AG10803 (cell line): Measurements from ENCODE around the gene PACS2.

Source experiments
- DNase-seq: peaks from one replicate; pipeline ENCODE4 v3.0.0; 2010; ENCODE audit warnings: low read depth
- H3K4me3 ChIP-seq: 2 replicates; pipeline ENCODE4 v1.5.1; 2011; ENCODE audit warnings: mild to moderate bottlenecking, low read length, control low read depth
- TF ChIP-seq, protein P1 (sequence below): conservative IDR thresholded peaks from 2 replicates; pipeline ENCODE4 v1.5.1; 2011; ENCODE audit warnings: mild to moderate bottlenecking, low read length, control low read depth, inconsistent platforms

PACS2 gene

DNA sequence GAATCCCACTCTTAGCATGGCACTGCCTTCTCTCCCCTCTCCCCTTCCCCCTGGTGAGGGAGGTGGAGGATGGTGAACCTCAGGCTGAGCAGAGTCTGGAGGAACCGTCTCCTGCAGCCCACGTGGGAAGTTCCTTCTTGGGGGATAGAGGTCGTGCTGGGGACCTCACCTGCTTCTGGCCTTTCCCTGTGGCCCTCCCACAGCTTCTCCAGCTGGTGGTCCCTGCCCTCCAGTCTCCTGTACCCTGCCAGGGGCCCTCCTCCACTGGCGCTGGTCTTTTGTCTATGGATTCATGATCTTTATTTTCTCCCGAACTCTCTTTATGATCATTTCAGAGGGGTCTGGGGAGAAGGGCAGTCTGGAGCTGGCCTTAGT, 96.1 kb downstream of the PACS2 start:
- DNase-seq, result no peak
- no peak overlapping the region for H3K4me3 ChIP-seq
- TF ChIP-seq, protein P1, sequence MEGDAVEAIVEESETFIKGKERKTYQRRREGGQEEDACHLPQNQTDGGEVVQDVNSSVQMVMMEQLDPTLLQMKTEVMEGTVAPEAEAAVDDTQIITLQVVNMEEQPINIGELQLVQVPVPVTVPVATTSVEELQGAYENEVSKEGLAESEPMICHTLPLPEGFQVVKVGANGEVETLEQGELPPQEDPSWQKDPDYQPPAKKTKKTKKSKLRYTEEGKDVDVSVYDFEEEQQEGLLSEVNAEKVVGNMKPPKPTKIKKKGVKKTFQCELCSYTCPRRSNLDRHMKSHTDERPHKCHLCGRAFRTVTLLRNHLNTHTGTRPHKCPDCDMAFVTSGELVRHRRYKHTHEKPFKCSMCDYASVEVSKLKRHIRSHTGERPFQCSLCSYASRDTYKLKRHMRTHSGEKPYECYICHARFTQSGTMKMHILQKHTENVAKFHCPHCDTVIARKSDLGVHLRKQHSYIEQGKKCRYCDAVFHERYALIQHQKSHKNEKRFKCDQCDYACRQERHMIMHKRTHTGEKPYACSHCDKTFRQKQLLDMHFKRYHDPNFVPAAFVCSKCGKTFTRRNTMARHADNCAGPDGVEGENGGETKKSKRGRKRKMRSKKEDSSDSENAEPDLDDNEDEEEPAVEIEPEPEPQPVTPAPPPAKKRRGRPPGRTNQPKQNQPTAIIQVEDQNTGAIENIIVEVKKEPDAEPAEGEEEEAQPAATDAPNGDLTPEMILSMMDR, result no peak

DNA sequence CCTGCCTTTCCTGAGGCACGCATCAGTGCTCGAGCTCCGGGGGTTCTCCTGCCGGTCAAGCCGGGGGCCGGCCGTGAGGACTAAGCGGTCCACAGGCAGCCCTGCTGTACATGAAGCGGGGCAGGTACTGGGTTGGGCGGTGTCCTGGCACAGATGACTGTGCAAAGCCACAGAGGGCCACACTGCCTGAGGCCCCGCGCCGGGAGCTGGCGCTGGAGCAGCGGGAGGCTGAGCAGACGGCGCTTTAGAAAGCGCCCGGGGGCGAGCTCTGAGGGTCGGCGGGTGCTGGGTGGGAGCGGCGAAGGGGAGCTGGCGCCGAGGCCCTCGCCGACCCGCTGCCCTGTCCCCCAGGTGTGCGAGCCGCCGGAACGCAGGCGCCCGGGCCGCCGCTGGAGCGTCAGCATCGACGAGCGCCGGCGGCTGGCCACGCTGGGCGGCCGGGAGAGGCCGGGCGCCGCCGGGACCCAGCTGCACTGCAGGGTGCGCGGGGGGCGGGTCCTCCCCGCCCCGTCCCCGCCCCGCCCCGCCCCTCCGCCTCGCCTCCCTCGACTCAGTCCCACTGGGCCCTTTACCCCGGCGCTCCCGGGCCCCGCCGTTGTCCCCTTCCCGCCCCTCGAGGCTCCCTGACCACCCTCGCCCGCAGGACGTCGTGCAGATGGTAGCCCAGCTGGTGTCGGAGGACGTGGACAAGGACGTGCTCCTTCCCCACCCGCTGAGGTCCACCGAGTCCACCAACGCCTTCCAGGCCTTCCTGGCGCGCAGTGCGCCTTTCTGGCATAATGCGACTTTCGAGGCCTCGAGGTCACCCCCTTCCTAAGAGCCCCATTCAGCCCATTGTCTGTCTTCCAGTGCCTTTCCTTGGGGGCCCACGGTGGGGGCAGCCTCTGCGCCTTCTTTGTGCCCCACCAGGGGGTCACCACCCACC, 96.7 kb downstream of the PACS2 start:
- TF ChIP-seq, protein P1, result no peak
- H3K4me3 ChIP-seq, result peak overlapping the region; percentile 47
- DNase-seq, result peak; percentile 24

DNA sequence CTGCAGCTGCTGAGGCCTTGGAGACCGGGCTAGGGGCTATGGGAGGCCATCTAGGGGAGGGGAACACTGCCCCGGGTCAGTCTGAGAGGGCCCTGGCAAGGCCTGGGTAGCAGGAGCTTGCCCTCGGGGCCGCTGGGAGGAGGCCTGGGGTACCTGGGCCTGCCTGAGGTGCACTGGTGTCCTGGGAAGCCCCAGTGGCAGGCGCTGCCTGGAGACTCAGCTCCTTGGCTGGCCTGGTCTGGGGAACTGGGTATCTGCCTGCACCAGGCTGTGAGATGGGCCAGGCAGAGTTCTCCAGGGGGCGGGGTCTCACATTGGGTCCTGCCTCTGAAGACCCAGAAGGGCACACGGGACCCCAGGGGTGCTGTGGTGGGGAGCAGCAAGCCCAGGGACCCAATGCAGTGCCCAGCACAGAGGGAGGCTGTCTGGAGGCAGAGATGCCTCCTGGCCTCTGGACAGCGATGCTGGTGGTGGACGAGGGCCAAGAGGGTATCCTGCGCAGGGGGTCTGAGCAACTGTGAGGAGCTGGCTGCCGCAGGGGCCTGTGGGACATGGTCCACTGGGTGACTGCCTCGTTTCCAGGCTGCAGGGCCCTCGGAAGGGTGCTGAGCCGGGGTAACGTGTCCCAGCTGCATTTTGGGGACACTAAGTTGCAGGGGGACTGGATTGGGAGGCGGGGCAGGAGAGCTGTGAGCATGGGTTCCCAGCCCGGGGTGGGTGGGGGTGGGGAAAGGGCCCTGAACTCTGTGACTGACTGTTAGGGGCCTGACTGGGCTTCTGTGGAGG, 97.6 kb downstream of the PACS2 start:
- TF ChIP-seq, protein P1, result no peak
- DNase-seq, result no peak
- no peak overlapping the region for H3K4me3 ChIP-seq

DNA sequence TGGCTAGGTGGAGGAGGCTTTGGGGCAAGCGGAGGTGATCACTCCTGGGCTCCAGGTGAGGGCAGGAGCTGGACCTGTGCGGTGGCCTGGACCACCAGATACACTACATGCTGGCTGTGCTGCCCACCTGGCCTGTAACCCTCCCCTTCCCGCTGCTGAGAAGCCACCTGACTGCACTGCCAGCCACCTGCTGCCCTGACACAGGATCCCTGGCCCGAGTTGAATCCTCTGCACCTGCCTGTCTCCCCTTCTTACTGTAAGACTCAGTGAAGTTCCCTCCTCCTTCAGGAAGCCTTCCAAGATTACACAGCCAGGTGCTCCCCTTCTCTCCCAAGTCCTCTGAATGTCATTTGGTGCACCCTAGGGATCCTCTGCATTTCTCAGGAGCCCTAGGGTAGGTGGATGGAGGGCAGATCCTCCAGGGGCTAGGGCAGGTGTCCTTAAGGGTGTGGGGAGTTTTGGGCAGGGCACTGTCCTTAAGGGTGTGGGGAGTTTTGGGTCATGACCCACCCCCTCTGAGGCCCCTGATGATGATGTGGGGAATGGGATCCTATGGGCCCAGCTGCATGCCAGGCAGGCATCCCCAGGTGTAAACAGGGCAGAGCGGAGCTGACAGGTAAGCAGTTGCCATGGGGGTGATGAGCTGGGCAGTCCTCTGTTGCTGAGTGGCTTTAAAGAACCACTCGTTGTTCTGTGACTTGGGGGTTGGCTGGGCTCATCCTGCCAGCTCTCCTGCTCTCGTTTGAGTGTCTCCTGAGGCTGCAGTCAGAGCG, 98.4 kb downstream of the PACS2 start:
- DNase-seq, result no peak
- TF ChIP-seq, protein P1, result no peak
- no peak overlapping the region for H3K4me3 ChIP-seq

DNA sequence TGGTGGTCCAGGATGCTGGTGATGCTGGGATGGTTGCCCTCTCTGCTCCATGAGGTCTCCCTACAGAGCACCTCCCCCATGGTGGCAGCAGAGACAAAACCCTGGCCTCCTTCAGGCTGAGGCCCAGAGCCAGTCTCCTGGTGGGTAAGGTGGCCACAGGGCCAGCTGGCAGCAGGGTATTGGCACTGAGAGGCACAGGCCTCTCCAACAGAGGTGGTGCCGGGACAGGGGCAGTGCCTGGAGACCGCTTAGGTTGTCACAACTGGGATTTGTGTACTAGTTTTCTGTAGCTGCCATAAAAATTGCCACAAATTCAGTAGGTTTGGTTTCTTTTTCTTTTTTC, 99.0 kb downstream of the PACS2 start:
- H3K4me3 ChIP-seq, result no peak overlapping the region
- TF ChIP-seq, protein P1, result no peak
- DNase-seq, result no peak

DNA sequence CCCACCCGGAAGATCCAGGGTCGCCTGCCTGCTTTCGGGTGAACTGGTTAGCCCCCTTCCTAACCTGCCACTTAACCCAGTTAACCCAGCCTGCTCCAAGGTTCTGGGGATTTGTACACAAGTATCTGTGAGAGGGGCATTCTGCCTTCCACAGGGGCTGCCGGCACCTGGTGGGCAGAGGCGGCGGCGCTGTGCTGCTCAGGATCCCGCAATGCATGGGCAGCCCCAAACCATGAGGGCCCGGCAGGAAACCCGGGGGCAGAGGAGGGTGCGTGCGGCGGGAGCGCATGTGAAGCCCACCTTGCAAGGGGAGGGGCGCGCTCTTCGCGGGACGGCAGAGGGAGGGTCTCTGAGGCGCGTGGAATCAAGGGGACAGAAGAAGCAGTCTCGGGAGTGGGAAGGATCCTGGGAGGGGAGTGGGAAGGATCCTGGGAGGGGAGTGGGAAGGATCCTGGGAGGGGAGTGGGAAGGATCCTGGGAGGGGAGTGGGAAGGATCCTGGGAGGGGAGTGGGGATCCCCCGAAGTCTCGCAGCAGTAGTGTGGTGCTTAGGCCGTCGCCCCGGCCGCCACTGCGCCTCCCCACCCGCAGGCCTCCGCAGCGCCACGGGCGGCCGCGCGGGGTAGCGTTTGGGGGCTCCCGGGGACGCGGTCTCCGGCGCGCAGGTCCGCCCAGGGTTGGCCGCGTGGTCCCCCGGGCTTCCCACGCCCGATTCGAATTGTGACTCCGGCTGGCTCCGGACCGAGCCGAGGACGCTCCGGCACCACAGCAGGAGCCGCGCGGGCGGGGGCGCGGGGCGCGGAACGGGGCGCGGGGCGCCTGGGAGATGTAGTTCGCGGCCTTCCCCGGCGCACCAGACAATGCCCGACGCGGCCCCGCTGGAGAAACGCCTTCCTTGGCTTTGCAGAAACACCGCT, 100.2 kb downstream of the PACS2 start:
- H3K4me3 ChIP-seq, result peak overlapping the region; percentile 45
- DNase-seq, result peak; percentile 61
- TF ChIP-seq, protein P1, result peak; percentile 29
